Measurements from ENCODE around the gene ILF3.
"Not testable (repeated sequence)": the region's sequence is repeated elsewhere in the genome, so short reads cannot be mapped to it uniquely, and the experiment has no call there.

ILF3 gene

DNA sequence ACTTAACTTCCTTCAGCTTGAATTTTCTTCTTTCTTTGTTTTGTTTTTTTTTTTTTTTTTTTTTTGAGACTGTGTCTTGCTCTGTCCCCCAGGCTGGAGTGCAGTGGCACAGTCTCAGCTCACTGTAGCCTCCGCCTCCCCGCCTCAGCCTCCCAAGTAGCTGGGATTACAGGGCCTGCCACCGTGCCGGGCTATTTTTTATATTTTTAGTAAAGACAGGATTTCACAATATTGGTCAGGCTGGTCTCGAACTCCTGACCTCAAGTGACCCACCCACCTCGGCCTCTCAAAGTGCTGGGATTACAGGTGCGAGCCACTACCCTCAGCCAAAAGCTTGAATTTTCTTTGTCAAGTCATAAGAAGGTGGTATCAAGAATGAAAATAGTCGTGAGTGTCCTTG lies 21.1 kb downstream of the ILF3 start:
- not testable (repeated sequence) for DNase-seq (ENCODE audit: low spot score)

DNA sequence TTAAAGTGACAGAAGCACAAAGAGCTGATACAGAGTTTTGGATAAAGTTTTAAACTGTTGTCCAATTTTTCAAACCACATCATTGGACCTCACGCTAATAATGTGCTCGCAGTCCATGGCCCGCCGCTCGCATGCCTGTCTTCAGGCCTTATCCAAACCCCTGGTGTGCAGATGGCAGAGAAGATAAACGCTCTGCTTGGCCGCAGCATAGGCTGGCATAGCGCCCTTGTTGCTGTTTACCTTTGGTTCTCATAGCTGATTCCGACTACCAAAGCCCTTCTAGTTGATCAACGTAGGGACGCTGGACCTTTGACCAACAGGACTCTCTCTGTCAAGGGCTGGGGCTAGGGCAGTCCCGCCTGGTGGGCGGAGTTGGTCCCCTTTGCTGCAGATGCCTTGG lies 23.6 kb downstream of the ILF3 start:
- DNase-seq (ENCODE audit: low spot score) = no peak

DNA sequence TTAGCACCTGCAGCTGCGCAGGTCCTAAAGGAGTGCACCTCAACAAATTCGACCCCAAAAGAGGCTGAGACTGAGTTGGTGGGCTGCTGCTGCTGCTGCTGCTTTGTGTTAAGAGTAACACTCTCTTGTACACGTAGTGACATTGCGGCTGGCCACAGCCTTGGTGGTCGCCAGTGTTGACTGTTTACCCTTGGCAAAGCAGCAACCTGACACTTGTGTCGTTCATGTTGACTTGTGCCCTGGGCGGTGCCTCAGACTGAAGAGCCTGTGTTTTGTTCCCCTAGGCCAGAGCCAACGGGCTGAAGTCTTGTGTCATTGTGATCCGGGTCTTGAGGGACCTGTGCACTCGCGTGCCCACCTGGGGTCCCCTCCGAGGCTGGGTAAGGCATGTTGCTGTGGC lies 24.7 kb downstream of the ILF3 start:
- no peak for DNase-seq (ENCODE audit: low spot score)

DNA sequence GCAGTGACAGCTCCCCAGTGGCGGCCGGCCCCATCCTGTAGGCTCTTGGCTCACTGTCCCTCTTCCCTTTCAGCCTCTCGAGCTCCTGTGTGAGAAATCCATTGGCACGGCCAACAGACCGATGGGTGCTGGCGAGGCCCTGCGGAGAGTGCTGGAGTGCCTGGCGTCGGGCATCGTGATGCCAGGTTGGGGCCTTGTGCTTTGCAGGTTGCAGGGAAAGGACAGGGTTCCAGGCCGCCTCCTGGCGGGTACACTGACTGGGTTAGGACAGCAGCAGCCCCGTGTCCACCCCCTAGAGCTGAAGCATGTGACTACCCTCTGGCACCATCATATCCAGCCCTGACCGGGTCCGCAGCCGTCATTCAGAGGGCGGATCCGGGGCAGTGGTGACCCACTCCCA lies 25.6 kb downstream of the ILF3 start:
- no peak for DNase-seq (ENCODE audit: low spot score)

DNA sequence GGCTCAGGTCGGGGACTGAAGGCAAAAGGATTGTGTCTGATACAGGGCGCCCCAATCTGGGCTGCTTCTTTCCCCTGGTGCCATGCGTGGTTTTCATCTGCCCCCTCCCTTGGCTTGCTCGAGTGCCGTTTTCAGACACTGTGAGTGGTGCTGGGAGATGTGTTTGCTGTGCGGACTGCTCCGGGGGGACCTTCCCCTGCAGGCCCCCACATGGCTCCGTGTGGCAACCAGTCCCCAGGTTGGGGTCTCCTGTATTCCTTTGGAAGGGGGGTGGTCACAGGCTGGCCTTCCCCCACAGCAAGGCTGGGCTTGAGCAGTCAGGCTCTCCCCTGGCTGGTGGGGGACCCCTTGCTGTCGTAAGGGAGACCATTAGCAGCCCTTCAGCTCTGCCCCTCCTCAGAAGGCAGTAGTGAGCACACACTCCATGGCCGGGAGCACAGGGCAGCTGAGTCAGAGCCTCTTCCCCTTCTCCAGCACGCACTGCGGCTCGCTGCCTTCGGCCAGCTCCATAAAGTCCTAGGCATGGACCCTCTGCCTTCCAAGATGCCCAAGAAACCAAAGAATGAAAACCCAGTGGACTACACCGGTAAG lies 26.5 kb downstream of the ILF3 start:
- no peak for DNase-seq (ENCODE audit: low spot score)

DNA sequence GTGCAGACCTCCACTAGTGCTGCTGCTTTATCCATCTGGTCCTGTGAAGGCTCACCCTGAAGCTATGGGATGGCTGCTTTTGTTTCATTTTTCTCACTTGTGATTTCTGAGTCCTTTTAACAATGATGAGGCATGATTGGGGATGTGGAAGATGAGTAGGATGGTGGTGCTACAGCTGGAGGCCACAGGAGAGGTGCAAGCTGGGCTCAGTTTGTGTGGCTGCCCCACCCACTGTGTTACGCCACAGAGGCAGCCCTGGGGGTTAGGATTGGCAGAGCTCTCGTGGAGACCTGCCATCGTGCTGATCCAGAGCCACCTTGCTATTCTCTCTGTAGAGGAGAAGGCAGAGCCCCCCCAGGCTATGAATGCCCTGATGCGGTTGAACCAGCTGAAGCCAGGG lies 27.5 kb downstream of the ILF3 start:
- no peak for DNase-seq (ENCODE audit: low spot score)

DNA sequence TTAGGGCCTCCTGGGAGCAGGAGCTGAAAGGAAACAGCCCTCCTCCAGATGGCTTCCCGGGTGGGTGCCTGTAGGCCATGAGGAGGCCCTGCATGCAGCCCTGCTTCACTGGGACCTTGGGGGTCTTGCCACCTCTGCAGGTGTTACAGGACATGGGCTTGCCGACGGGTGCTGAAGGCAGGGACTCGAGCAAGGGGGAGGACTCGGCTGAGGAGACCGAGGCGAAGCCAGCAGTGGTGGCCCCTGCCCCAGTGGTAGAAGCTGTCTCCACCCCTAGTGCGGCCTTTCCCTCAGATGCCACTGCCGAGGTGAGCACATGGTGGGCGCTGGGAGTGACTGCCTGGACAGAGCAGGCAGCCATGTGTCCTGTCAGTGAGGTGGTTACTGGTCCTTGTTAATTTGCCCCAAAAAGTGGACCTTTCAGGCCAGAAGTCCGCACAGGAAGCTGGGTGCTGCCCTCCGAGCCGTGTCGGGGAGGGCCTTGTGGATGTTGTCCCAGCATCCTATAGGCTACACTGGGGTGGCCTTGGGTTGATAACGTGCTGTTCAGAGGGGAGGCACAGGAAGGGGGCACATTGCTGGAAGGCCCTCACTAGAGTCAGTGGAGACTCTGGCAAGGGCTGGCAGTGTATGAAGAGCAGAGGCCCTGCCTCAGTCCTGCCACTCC lies 28.4 kb downstream of the ILF3 start:
- DNase-seq (ENCODE audit: low spot score) = no peak

DNA sequence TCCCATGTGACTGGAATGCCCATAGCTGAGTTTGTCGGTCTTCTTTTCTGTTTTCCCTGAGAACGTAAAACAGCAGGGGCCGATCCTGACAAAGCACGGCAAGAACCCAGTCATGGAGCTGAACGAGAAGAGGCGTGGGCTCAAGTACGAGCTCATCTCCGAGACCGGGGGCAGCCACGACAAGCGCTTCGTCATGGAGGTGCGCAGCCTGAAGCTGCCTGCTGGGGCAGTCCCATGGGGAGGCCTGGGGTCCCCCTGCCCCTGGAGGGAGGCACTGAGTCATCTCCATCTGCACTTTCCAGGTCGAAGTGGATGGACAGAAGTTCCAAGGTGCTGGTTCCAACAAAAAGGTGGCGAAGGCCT lies 28.9 kb downstream of the ILF3 start:
- DNase-seq (ENCODE audit: low spot score) = no peak

DNA sequence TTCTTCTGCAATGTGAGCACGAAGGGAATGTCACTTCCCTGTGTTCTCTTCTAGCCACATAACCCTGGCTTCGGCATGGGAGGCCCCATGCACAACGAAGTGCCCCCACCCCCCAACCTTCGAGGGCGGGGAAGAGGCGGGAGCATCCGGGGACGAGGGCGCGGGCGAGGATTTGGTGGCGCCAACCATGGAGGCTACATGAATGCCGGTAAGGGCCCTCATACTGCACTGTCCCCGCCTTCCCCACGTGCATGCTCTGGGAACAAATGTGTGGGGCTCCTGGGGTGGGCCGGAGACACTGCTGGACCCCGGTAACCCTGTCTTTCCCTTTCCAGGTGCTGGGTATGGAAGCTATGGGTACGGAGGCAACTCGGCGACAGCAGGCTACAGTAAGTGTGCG lies 29.4 kb downstream of the ILF3 start:
- no peak for DNase-seq (ENCODE audit: low spot score)

DNA sequence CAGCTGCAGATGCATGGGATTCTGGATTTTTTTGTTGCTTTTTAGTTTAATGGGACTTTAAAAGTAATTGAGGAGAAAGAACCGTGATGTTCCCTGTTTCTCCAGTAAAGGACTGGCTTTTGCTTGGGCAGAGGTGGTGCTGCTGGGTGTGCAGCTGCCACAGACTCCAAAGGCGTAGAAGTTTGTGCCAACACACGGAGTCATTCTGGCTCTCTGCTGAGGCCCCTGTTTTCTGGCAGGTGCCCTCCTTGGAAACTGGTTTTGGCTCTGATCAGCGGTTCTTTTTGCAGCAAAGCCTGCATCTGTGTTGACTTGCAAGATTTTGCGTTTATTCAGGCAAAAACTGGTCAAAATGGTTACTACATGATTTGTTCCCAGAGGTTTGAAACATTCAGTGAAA lies 31.1 kb downstream of the ILF3 start:
- no peak for DNase-seq (ENCODE audit: low spot score)

DNA sequence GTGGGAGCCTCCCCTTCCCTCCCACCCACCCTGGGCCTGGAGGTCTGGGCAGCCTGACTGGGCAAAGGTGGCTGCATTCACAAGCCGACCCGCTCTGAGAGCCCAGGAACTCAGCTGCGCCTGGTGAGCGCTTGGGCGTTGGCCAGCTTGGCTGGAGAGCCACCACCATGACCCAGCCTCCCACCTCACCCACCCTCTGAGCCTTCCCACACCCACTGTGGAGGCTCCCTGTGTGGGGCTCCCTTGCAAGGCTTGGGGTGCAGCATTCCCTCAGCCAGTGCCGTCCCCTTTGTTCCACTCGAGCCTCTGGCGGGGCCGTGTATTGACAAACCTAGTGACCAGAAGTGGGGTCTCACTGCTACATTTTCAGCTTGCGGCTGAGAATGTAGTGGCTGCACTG lies 32.0 kb downstream of the ILF3 start:
- no peak for DNase-seq (ENCODE audit: low spot score)

DNA sequence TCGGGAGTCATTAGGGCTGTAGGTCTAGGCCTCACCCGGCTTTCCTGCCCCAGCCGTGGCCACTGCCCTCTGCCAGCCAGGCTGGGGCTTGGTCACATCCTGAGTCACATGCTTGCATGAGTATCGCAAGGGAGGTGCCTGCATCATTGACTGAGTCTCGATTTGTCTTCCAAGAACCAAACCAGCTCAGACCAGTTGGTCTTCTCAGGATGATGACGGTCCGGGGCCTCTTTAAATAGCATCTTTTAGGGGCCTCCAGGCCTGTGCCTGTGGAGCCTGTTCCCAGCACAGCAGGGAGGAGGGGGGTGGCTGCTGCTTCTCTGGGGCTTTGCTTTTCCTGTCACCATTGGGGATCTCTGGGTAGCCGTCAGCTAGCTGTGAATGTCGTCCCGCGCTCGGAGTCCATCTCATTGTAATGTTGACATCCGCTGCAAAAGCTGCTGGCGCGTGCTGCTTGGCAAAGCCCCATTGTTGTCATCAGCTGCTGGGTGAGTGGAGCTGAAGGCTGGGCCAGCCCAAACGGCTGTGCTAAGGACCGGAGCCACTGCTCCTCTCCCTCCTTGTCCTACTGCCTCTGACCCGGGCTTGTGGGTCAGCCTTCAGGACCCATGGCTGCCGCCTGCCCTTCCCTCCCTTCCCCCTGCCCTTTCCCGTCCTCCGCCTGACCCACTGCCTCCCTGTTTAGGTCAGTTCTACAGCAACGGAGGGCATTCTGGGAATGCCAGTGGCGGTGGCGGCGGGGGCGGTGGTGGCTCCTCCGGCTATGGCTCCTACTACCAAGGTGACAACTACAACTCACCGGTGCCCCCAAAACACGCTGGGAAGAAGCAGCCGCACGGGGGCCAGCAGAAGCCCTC lies 32.7 kb downstream of the ILF3 start:
- peak; percentile 50 for DNase-seq (ENCODE audit: low spot score)

DNA sequence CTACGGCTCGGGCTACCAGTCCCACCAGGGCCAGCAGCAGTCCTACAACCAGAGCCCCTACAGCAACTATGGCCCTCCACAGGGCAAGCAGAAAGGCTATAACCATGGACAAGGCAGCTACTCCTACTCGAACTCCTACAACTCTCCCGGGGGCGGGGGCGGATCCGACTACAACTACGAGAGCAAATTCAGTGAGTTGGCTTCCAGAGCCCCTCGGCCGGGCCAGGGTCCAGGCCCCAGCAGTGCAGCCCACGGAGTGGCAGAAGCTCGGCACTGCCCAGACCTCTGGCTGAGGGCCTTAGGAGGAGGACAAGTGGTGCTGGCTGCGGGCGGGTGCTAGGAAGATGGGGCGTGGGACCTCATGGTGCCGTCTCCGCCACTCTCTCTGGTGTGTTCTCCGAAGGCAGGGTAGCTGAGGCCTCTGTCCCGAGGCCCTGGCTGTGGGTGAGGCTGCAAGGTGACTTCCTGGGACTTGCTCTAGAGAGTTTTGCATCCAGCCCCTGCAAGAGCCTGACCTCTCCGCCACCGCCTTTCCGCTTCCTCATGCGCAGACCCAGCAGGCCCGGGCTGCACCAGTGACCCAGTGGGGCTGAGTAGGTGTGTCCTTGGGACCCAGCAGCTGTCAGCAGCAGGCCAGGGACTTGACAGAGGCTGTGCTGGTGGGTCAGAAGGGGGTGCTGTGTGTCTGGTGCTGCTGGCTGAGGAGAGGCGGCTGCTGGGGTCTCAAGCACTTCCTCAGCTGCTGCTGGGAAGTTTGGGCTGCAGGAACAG lies 33.6 kb downstream of the ILF3 start:
- DNase-seq (ENCODE audit: low spot score) = no peak

DNA sequence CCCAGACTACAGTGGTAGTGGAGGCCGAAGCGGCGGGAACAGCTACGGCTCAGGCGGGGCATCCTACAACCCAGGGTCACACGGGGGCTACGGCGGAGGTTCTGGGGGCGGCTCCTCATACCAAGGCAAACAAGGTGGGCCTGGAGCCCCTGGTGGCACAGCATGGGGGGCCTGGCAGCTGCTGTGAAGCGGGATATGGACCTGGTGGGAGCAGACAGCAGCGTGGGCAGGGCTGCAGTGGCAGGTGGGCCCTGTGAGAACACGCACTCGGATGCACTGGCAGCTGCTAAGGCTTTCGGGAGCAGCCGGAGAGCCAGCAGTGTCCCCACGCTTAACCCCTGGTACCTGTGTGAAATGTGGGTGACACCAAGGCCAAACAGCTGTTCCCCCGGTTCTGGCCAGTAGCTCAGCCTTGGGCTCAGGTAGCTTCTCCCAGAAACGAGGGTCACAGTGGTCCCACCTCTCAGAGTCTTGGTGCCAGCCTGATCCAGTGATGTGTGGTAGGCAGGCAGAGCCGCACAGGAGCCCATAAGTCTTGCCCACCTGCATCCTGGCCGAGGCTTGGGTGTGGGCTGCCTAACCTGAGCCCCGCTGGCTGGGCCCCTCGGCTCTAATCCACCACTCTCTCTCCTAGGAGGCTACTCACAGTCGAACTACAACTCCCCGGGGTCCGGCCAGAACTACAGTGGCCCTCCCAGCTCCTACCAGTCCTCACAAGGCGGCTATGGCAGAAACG lies 34.6 kb downstream of the ILF3 start:
- DNase-seq (ENCODE audit: low spot score) = no peak

DNA sequence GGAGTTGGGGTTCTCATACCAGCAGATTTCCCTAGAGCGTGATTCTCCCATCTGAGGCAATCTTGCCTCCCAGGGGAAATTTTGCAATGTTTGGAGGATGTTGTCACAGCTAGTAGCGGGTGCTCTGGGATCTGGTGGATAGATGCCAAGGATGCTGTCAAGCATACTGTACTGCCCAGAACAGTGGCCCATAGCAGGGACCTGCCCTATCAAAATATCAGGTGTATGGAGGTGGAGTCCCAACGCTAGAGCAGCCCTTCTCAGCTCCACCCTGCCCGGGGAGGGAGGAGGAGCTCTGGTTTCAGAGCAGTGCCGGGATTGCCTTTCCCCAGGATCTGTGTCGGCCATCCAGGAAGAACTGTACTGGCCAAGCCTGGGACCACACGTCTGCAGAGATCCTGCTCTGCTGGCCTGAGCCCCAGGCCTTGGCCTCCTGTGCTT lies 36.2 kb downstream of the ILF3 start:
- no peak for DNase-seq (ENCODE audit: low spot score)

DNA sequence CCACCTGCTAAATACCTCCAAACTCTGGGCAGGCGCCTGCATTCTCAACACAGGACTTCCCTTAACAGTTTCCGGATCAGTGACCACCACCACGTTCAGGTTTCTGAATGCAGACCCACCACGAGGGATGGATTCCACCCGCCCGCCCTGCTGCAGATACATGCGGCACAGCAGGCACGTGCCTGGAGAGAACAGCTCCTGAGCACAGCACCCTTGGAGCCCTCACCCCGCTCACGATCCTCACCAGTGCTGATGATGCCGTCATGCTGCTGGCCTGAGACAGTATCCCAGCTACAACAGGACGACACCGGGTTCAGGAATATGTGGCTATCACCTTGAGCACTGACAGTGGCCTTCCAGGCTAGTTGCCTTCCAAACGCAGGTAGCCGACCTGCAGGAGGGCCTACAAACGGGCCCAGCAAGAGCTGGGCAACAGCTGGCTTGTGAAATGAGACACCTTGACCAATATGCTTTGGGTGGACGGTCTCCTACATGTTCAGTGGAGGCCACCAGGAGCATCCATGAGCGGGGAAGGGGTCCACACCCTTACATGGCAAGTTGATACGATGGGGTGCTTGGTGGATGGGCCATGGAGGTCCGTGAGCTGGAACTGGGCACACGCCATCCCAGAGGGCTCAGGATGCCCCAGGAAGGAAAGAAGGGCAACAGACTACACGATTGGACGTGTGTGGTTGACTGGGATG lies 37.2 kb downstream of the ILF3 start:
- DNase-seq (ENCODE audit: low spot score) = no peak

DNA sequence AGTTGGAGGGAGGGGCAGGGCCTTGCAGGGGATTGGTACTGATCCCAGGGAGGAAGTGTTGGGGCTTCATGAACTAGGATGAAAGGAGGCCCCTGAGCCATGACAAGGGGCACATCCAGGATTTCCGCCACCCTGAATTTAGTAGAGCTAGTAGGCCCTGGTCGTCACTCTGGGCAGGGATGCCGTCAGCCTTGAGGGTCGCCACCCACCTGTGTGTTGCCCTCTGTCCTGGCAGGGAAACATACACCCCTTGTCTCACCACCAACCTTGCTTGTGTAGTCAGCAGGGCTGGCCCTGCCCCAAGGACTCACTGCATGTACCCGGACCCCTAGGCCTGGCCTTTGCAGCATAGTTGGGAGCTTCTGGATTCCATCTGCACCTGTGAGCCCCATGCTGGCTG lies 37.7 kb downstream of the ILF3 start:
- no peak for DNase-seq (ENCODE audit: low spot score)

DNA sequence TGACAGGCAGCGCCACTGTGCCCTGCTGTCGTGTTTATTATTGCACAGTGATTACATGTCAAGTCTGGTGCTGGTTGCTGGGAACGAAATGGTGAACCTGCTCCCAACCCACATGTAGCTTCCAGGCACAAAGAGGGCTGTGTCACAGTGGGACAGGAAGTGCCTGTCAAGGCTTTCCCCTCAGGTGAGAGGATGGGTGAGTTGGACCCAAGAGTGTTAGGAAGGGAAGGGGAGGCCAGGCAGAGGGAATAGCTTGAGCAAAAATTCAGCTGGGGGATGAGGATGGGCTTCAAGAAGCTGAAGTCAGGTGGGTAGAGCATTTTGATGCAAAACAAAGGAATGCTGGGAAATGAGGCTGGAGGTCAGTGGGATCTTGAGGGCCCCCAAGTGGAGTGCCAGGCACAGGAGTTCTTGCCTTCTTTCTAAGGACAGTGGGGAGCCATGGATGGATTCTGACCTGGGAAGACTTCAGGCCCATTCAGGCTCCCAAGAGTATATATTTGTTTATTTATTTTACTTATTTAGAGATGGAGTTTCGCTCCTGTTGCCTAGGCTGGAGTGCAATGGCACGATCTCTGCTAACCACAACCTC lies 38.6 kb downstream of the ILF3 start:
- no peak for DNase-seq (ENCODE audit: low spot score)

DNA sequence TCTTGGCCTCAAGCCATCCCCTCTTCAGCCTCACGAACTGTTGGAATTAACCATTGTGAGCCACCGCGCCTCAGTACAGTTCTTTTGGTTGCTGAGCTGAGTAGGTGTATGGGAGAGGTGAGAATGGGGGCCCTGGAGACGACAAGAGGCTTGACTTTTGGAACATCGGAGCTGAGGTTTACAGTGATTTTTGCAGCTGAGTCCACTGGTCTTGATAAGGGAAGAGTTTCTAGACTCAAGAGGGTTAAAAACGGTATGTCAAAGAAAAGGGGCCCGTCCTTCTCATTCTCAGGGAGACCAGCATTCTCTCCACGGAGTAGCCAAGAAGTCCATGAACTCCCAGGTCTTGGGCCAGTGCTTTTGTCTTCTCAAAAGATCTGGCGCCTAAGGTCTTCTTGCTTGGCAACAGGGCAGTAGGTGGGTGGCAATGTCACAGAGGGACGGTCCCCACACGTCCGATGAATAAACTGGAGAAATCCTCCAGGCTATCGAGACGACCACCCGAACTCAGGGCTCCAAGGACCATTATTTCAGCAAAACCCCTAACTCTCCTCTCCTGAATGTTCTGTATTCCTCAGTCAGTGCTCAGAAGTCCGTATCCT lies 40.7 kb downstream of the ILF3 start:
- no peak for DNase-seq (ENCODE audit: low spot score)

Data from kidney capillary endothelial cell (primary cell).